ENCODE results near the gene DCTN5.

GRCh38 chr16:23667355-23667659 is 26.0 kb downstream of the DCTN5 start:
- TF ChIP-seq POLR2A (IDR thresholded peaks at IDR 0.05) = no peak
- no peak for TF ChIP-seq CTCF (IDR thresholded peaks at IDR 0.05)
